ENCODE results near the gene PLS1. TPM values are rescaled to one million over a fixed set of nuclear protein-coding genes. Genes with fewer than 3 reads are reported as not detected.
A peak's percentile ranks its signal among the peaks of the same experiment; 100 is the strongest.

PLS1 gene
- total RNA-seq, 1 experiment from 2014 or later, result 36.1 TPM

- Histone ChIP-seq H3K27ac (ENCODE audit: low read length) (no peak overlapping the region), H3K4me3 (ENCODE audit: low read depth in 2 of 2, low read length in 2 of 2) (no peak overlapping the region), H3K36me3 (ENCODE audit: control insufficient read depth, insufficient read depth, low read length) (no peaks in the 10 kb centered on the region), H3K27me3 (ENCODE audit: control insufficient read depth, insufficient read depth, low read length) (no peaks in the 10 kb centered on the region), H3K9me3 (ENCODE audit: control insufficient read depth, insufficient read depth, low read depth, low read length) (no peaks in the 10 kb centered on the region), H3K4me1 (ENCODE audit: control insufficient read depth, insufficient read depth, low read length) (no peaks in the 10 kb centered on the region)
- intact Hi-C loops (cut with micrococcal nuclease; ENCODE audit: unreplicated experiment), result no loop called here
- ATAC-seq (no peak; the same call in 1 of the 2 replicates), DNase-seq (ENCODE audit: low read depth, low spot score) (no peak)
- BruUV-seq (replicated peaks), result no TSS peak
- POLR2A ChIA-PET, result no interaction called here
- CTCF ChIA-PET, result interaction anchor here (0.6 kb wide), 1 partner anchor 183 kb away, joined by 5 read pairs; no protein-coding TSS in a partner anchor
- TF ChIP-seq, protein P1, sequence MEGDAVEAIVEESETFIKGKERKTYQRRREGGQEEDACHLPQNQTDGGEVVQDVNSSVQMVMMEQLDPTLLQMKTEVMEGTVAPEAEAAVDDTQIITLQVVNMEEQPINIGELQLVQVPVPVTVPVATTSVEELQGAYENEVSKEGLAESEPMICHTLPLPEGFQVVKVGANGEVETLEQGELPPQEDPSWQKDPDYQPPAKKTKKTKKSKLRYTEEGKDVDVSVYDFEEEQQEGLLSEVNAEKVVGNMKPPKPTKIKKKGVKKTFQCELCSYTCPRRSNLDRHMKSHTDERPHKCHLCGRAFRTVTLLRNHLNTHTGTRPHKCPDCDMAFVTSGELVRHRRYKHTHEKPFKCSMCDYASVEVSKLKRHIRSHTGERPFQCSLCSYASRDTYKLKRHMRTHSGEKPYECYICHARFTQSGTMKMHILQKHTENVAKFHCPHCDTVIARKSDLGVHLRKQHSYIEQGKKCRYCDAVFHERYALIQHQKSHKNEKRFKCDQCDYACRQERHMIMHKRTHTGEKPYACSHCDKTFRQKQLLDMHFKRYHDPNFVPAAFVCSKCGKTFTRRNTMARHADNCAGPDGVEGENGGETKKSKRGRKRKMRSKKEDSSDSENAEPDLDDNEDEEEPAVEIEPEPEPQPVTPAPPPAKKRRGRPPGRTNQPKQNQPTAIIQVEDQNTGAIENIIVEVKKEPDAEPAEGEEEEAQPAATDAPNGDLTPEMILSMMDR (IDR thresholded peaks at IDR 0.05), result peak; percentile 26; the same call in 1 of the 2 replicates
- TF ChIP-seq TCF7L2 (IDR thresholded peaks at IDR 0.05; ENCODE audit: low read depth, low read length), result no peak
- in situ Hi-C loops (cut with HindIII; ENCODE audit: low pct_unique_long_range_greater_than_20kb, low sequenced_read_pairs), result no loop called here
These were observed 84.5 kb downstream of the PLS1 start for GRCh38 chr3:142680710-142681109.

DNA sequence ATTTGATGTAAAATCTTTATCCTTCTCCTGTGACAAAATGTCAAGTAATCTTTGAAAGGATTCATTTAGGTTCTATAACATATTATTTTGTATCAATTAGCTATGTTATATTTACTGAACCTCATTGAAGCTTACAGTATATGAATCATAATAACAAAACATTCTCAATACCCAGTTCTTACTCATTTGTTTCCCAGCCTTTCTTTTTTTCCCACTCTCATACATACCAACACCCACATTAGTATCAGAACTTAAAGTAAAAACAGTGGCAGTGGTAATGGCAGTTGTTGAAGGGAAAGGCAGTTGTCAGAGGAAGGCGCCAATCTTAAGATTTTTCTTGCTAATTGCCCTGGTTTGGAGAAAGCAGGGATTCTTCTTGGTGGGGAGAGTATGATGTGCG is 94.4 kb downstream of the PLS1 start:
- Histone ChIP-seq H3K36me3 (ENCODE audit: control insufficient read depth, insufficient read depth, low read length) (no peaks in the 10 kb centered on the region), H3K27me3 (ENCODE audit: control insufficient read depth, insufficient read depth, low read length) (no peaks in the 10 kb centered on the region), H3K4me3 (ENCODE audit: low read depth in 2 of 2, low read length in 2 of 2) (no peak overlapping the region), H3K9me3 (ENCODE audit: control insufficient read depth, insufficient read depth, low read depth, low read length) (no peaks in the 10 kb centered on the region), H3K27ac (ENCODE audit: low read length) (no peak overlapping the region), H3K4me1 (ENCODE audit: control insufficient read depth, insufficient read depth, low read length) (no peaks in the 10 kb centered on the region)
- POLR2A ChIA-PET, result no interaction called here
- intact Hi-C loops (cut with micrococcal nuclease; ENCODE audit: unreplicated experiment) (no loop called here), in situ Hi-C loops (cut with HindIII; ENCODE audit: low pct_unique_long_range_greater_than_20kb, low sequenced_read_pairs) (no loop called here)
- DNase-seq (ENCODE audit: low read depth, low spot score) (no peak), ATAC-seq (no peak)
- CTCF ChIA-PET, result no interaction called here
- TF ChIP-seq REST (IDR thresholded peaks at IDR 0.05; ENCODE audit: insufficient read depth in 1 of 2, low read depth in 2 of 2, low read length in 1 of 2) (no peak), TCF7L2 (IDR thresholded peaks at IDR 0.05; ENCODE audit: low read depth, low read length) (no peak), POLR2AphosphoS5 (IDR thresholded peaks at IDR 0.05; ENCODE audit: low read depth, low read length) (no peak), SIN3A (IDR thresholded peaks at IDR 0.05; ENCODE audit: borderline replicate concordance, insufficient read depth, low read depth, low read length) (no peak)
- TF ChIP-seq, protein P1 (IDR thresholded peaks at IDR 0.05), result no peak
- BruUV-seq (replicated peaks), result no TSS peak
